KMS-11 (cell line): ENCODE results near the gene RPS21.

Experiments
- H2AFZ ChIP-seq: fragments of 200-600 bp; sonication (generic); 2 replicates; pipeline ENCODE4 v1.6.1; 2016; ENCODE audit warnings: antibody characterized with exemption, mixed run types, low read depth
- H3K27ac ChIP-seq: fragments of 200-600 bp; sonication (generic); 2 replicates; pipeline ENCODE4 v1.6.1; 2016; ENCODE audit warnings: mild to moderate bottlenecking, mixed run types
- H3K27me3 ChIP-seq: fragments of 200-600 bp; sonication (generic); 2 replicates; pipeline ENCODE4 v1.6.1; 2017; ENCODE audit warnings: mild to moderate bottlenecking, low read depth, mixed run types, moderate library complexity; ENCODE audit not compliant: insufficient read depth
- H3K36me3 ChIP-seq: fragments of 200-600 bp; sonication (generic); 2 replicates; pipeline ENCODE4 v1.6.1; 2017; ENCODE audit warnings: mild to moderate bottlenecking, mixed run types; ENCODE audit not compliant: insufficient read depth
- H3K4me1 ChIP-seq: fragments of 200-600 bp; sonication (generic); 2 replicates; pipeline ENCODE4 v1.6.1; 2016; ENCODE audit warnings: mild to moderate bottlenecking, low read depth, mixed run types; ENCODE audit not compliant: poor library complexity, severe bottlenecking
- H3K4me2 ChIP-seq: fragments of 200-600 bp; sonication (generic); 2 replicates; pipeline ENCODE4 v1.7.0; 2016; ENCODE audit warnings: mild to moderate bottlenecking, mixed run types
- H3K4me3 ChIP-seq: fragments of 200-600 bp; sonication (generic); IDR thresholded peaks from 2 replicates; pipeline ENCODE4 v1.6.1; 2017; ENCODE audit warnings: low read depth, low read length, mixed read lengths; ENCODE audit not compliant: insufficient read depth
- H3K79me2 ChIP-seq: fragments of 200-600 bp; sonication (generic); 2 replicates; pipeline ENCODE4 v1.6.1; 2016; ENCODE audit warnings: low read depth, mixed run types; ENCODE audit not compliant: insufficient read depth
- H3K9ac ChIP-seq: fragments of 200-600 bp; sonication (generic); 2 replicates; pipeline ENCODE4 v1.6.1; 2016; ENCODE audit warnings: mild to moderate bottlenecking, mixed run types
- H4K20me1 ChIP-seq: fragments of 200-600 bp; sonication (generic); 2 replicates; pipeline ENCODE4 v1.6.1; 2016; ENCODE audit warnings: mild to moderate bottlenecking, mixed run types; ENCODE audit not compliant: insufficient read depth
- TF ChIP-seq, protein P1 (sequence below): fragments of 200-600 bp; sonication (generic); conservative IDR thresholded peaks from 2 replicates; pipeline ENCODE4 v1.6.1; 2017; ENCODE audit warnings: low read depth, mild to moderate bottlenecking, antibody characterized with exemption, low read length, moderate library complexity, mixed read lengths

RPS21 gene

DNA sequence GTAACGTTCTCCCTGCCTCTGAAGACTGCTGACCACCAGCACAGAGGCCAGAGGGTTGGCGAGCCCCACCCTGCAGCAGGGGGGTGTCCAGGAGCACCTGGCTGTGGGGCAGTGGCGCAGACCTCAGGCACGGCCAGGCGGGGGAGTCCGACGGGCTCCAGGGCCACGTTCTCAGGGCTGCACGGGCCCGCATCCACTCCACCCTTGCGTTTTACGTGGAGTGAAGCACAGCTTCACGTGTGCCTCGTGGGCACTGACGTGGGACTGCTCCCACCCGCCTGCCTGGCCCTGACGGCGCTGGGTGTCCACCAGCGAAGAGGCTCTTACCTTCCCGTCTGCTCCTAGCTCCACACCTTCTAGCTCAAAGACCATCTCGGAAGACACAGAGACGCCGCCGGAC lies 6.9 kb downstream of the RPS21 start:
- TF ChIP-seq, protein P1, sequence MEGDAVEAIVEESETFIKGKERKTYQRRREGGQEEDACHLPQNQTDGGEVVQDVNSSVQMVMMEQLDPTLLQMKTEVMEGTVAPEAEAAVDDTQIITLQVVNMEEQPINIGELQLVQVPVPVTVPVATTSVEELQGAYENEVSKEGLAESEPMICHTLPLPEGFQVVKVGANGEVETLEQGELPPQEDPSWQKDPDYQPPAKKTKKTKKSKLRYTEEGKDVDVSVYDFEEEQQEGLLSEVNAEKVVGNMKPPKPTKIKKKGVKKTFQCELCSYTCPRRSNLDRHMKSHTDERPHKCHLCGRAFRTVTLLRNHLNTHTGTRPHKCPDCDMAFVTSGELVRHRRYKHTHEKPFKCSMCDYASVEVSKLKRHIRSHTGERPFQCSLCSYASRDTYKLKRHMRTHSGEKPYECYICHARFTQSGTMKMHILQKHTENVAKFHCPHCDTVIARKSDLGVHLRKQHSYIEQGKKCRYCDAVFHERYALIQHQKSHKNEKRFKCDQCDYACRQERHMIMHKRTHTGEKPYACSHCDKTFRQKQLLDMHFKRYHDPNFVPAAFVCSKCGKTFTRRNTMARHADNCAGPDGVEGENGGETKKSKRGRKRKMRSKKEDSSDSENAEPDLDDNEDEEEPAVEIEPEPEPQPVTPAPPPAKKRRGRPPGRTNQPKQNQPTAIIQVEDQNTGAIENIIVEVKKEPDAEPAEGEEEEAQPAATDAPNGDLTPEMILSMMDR = no peak
- Histone ChIP-seq H3K79me2 (no peaks in the 10 kb centered on the region), H3K4me3 (no peak overlapping the region), H3K4me2 (no peak overlapping the region), H2AFZ (no peak overlapping the region), H3K27me3 (no peaks in the 10 kb centered on the region), H4K20me1 (no peaks in the 10 kb centered on the region), H3K36me3 (no peaks in the 10 kb centered on the region; the same call in 1 of the 2 replicates), H3K27ac (no peak overlapping the region), H3K4me1 (peaks cover under 1% of the 10 kb centered on the region), H3K9ac (no peak overlapping the region)

GRCh38 chr20:62394248-62395245 lies 7.6 kb downstream of the RPS21 start:
- Histone ChIP-seq H3K36me3 (no peaks in the 10 kb centered on the region), H3K9ac (no peak overlapping the region), H3K27ac (no peak overlapping the region), H2AFZ (no peak overlapping the region), H3K27me3 (no peaks in the 10 kb centered on the region), H3K4me2 (no peak overlapping the region), H3K79me2 (no peaks in the 10 kb centered on the region), H3K4me1 (no peaks in the 10 kb centered on the region), H4K20me1 (no peaks in the 10 kb centered on the region), H3K4me3 (no peak overlapping the region)
- TF ChIP-seq, protein P1 = no peak

DNA sequence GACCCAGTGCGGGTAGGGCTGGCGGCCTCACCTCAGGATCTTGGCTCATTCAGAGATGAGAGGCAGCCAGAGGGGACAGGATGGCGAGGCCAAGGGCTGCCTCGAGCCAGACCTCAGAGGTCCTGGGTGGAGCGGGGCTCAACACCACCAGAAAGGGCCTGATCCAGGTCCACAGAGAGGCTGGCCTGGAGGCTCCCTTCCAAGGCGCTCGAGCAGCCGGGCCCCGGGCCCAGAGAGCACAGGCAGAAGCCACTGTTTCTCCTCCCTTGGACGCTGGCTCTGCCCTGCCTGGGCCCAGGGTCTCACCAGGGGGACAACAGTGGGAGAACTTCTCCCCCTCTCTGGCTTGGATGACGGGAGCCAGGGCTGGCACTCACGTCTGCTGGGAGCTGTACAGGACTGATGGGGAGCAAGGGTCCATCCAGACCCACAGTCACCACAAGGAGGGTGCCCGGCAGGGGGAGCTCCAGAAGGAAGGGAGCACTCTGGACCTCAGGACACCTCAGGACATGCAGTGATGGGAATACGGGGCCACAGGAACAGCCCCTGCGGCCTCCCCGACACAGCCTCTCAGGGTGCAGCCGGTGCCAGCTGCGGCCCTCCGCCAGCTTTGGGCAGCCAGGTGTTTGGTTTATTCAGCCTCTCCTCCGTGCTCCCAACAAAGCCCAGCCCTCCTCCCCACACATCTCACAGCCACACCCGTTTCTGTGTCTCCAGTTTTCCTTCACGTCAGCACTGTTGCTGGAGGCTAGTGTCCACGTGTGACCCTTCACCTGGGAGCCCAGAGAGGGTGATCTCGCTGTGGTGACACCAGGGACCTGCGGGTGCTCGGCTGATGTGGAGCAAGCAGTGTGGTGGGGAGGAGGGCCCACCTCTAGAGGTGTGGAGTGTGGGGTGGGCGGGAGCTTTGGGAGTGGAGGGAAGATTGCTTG lies 8.7 kb downstream of the RPS21 start:
- no peak overlapping the region for H3K9ac ChIP-seq
- TF ChIP-seq, protein P1 = no peak
- H3K27ac ChIP-seq = no peak overlapping the region
- no peaks in the 10 kb centered on the region for H3K4me1 ChIP-seq
- H2AFZ ChIP-seq = no peak overlapping the region
- no peaks in the 10 kb centered on the region for H3K36me3 ChIP-seq
- H3K4me3 ChIP-seq = no peak overlapping the region
- no peak overlapping the region for H3K4me2 ChIP-seq
- no peaks in the 10 kb centered on the region for H3K27me3 ChIP-seq
- H4K20me1 ChIP-seq = no peaks in the 10 kb centered on the region
- no peaks in the 10 kb centered on the region for H3K79me2 ChIP-seq

GRCh38 chr20:62396367-62397239 lies 9.7 kb downstream of the RPS21 start:
- no peaks in the 10 kb centered on the region for H3K4me1 ChIP-seq
- H3K4me2 ChIP-seq = no peak overlapping the region
- H3K9ac ChIP-seq = no peak overlapping the region
- no peaks in the 10 kb centered on the region for H3K27me3 ChIP-seq
- H2AFZ ChIP-seq = no peak overlapping the region
- no peaks in the 10 kb centered on the region for H3K79me2 ChIP-seq
- TF ChIP-seq, protein P1 = no peak
- H4K20me1 ChIP-seq = no peaks in the 10 kb centered on the region
- no peaks in the 10 kb centered on the region for H3K36me3 ChIP-seq
- H3K27ac ChIP-seq = no peak overlapping the region
- H3K4me3 ChIP-seq = no peak overlapping the region
